ENCODE data around the gene IGHMBP2.

The IGHMBP2 gene

DNA sequence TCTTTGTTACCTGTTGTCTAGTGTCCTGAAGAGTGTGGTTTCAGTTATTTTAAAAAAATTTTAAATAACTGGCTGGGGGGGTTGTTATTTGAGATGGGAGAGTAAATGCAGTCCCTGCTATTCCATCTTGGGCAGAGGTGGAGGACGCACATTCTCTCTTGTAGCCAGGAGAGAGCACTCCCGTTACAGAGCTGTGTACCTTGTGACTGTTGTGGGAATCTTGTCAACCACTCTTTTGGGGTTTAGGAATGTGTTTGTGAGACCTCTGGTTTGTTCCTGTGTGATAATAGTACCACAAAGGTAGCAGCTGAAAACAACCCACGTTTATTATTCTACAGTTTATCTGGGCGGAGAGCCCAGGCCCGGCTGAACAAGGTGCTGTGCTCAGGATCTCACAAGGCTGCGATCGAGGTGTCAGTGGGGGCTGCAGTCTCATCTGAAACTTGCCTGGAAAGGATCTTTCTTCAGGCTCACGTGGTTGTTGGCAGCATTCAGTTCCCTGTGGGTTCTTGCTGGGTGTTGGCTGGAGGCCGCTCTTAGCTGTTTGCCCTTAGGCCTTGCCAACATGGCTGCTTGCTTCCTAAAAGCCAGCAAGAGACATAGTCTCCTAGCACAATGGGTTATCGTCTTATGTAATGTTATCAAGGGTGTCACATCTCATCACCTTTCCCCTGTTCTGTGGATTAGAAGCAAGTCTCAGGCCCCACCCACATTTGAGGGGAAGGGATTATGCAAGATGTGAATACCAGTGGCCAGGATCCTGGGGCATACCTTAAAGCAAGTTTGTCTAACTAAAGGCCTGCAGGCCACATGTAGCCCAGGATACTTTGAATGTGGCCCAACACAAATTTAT is 20.6 kb downstream of the IGHMBP2 start (continued):
- TF ChIP-seq, protein P1, sequence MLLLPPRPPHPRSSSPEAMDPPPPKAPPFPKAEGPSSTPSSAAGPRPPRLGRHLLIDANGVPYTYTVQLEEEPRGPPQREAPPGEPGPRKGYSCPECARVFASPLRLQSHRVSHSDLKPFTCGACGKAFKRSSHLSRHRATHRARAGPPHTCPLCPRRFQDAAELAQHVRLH (tag by site-specific recombination; IDR thresholded peaks at IDR 0.05): no peak
- TF ChIP-seq ZNF629 (tag by site-specific recombination; IDR thresholded peaks at IDR 0.05) (no peak), ZNF37A (tag by site-specific recombination; IDR thresholded peaks at IDR 0.05) (no peak), HOXC10 (CRISPR knock-in tag; IDR thresholded peaks at IDR 0.05) (no peak), ZFP69B (tag by site-specific recombination; IDR thresholded peaks at IDR 0.05) (no peak), ZNF394 (tag by site-specific recombination; IDR thresholded peaks at IDR 0.05; ENCODE audit: borderline replicate concordance) (no peak), ZNF776 (tag by site-specific recombination; IDR thresholded peaks at IDR 0.05; ENCODE audit: borderline replicate concordance) (no peak), ZNF843 (tag by site-specific recombination; IDR thresholded peaks at IDR 0.05) (no peak), ZEB2 (tag by site-specific recombination; IDR thresholded peaks at IDR 0.05) (no peak), ZNF626 (tag by site-specific recombination; IDR thresholded peaks at IDR 0.05) (no peak), ZNF561 (tag by site-specific recombination; IDR thresholded peaks at IDR 0.05; ENCODE audit: borderline replicate concordance) (no peak)

DNA sequence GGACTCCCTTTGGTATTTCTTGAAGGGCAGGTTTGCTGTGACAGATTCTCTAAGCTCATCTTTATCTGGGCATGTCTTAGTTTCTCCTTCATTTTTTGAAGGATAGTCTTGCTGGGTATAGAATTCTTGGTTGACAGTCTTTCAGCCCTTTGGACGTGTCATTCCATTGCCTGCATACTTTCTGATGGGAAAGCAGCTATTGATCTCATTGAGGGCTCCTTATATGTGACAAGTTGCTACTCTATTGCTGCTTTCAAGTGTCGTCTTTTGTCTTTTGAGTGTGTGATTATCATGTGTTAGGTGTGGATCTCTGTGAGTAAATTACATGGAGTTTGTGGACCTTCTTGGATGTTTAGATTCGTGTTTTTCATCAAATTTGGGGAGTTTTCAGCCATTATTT is 21.9 kb downstream of the IGHMBP2 start:
- ChIA-PET CTCF (no interaction called here), POLR2A (no interaction called here)
- no peaks in the 10 kb centered on the region for H3K9me3 ChIP-seq (ENCODE audit: control insufficient read depth, insufficient read depth, low read depth, low read length)
- H3K4me3 ChIP-seq (ENCODE audit: low read depth, low read length): no peak overlapping the region
- no peaks in the 10 kb centered on the region for H3K4me1 ChIP-seq (ENCODE audit: control insufficient read depth, insufficient read depth, low read length)
- no peak overlapping the region for H3K27ac ChIP-seq (ENCODE audit: extremely low read depth, low read depth, low read length)
- peaks cover 18 to 95% of the 10 kb centered on the region in 2 experiments; a peak in 2 of 3 replicates for H3K36me3 ChIP-seq (ENCODE audit: control insufficient read depth in 2 of 2, insufficient read depth in 1 of 2, low read length in 2 of 2)
- TF ChIP-seq, protein P2, sequence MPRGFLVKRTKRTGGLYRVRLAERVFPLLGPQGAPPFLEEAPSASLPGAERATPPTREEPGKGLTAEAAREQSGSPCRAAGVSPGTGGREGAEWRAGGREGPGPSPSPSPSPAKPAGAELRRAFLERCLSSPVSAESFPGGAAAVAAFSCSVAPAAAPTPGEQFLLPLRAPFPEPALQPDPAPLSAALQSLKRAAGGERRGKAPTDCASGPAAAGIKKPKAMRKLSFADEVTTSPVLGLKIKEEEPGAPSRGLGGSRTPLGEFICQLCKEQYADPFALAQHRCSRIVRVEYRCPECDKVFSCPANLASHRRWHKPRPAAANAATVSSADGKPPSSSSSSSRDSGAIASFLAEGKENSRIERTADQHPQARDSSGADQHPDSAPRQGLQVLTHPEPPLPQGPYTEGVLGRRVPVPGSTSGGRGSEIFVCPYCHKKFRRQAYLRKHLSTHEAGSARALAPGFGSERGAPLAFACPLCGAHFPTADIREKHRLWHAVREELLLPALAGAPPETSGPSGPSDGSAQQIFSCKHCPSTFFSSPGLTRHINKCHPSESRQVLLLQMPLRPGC (tag by site-specific recombination; IDR thresholded peaks at IDR 0.05): no peak
- TF ChIP-seq, protein P3, sequence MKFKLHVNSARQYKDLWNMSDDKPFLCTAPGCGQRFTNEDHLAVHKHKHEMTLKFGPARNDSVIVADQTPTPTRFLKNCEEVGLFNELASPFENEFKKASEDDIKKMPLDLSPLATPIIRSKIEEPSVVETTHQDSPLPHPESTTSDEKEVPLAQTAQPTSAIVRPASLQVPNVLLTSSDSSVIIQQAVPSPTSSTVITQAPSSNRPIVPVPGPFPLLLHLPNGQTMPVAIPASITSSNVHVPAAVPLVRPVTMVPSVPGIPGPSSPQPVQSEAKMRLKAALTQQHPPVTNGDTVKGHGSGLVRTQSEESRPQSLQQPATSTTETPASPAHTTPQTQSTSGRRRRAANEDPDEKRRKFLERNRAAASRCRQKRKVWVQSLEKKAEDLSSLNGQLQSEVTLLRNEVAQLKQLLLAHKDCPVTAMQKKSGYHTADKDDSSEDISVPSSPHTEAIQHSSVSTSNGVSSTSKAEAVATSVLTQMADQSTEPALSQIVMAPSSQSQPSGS (tag by site-specific recombination; IDR thresholded peaks at IDR 0.05; ENCODE audit: low read depth): no peak
- TF ChIP-seq ZNF558 (tag by site-specific recombination; IDR thresholded peaks at IDR 0.05) (peak; percentile 68; the same call in 1 of the 2 replicates), ZNF529 (tag by site-specific recombination; IDR thresholded peaks at IDR 0.05; ENCODE audit: insufficient replicate concordance) (peak; percentile 31), SETDB1 (IDR thresholded peaks at IDR 0.05; ENCODE audit: insufficient read length, low read length) (peak; percentile 97)

DNA sequence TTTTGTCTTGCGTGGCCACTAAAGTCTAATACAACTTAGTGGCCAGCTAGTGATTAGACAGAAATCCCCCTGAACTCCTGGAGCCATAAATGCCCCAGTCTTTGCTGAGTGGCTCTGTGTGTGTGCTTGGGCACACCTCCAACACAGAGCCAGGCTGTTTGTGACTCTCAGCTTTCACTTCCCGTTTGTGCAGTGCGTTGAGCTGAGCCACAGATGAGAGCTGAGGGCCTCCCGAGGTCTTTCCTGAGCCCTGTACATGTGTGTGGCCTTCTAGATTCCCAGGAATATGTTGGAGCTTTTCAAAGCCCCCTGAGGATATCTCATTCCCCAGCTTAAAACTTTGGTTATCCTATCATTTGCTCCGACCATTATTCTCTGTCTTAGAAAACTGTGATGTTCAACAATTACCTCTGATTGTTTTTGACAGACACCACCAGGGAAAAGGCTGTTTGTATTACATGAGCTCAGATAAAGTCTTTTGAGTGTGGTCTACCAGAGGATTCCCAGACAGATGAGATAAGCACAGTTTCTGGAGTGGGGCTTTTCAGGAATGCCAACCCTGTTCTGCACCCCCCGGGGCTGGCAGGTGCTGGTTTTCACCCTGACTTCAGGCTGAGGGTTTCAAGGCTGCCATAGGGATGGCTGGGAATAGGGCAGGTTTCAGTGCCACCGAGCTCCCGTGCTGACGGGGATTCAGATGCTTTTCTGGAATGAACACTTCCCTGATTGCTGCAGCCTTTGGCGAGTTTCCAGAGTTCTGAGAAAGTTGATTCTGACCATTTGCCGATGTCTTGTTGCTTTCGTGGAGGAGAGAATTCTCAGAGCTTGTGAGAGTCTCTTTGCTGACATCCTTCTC is 23.8 kb downstream of the IGHMBP2 start:
- H3K9me3 ChIP-seq (ENCODE audit: control insufficient read depth, insufficient read depth, low read depth, low read length): no peaks in the 10 kb centered on the region
- no peaks in the 10 kb centered on the region for H3K4me1 ChIP-seq (ENCODE audit: control insufficient read depth, insufficient read depth, low read length)
- H3K4me3 ChIP-seq (ENCODE audit: low read depth, low read length): no peak overlapping the region
- TF ChIP-seq ZNF654 (tag by site-specific recombination; IDR thresholded peaks at IDR 0.05; ENCODE audit: low read depth): no peak
- TF ChIP-seq REPIN1 (tag by site-specific recombination; IDR thresholded peaks at IDR 0.05; ENCODE audit: low read depth): no peak
- TF ChIP-seq ZNF544 (tag by site-specific recombination; IDR thresholded peaks at IDR 0.05): no peak
- TF ChIP-seq FEZF1 (tag by site-specific recombination; IDR thresholded peaks at IDR 0.05): no peak
- no peak for TF ChIP-seq ZIC2 (tag by site-specific recombination; IDR thresholded peaks at IDR 0.05)
- TF ChIP-seq ZNF626 (tag by site-specific recombination; IDR thresholded peaks at IDR 0.05): no peak
- TF ChIP-seq ZNF157 (tag by site-specific recombination; IDR thresholded peaks at IDR 0.05): no peak
- TF ChIP-seq HOXC10 (CRISPR knock-in tag; IDR thresholded peaks at IDR 0.05): no peak
- TF ChIP-seq SP7 (tag by site-specific recombination; IDR thresholded peaks at IDR 0.05): no peak
- no peak for TF ChIP-seq ZNF548 (tag by site-specific recombination; IDR thresholded peaks at IDR 0.05)
- no peak for TF ChIP-seq ZNF341 (tag by site-specific recombination; IDR thresholded peaks at IDR 0.05; ENCODE audit: low read depth)
- no peak for TF ChIP-seq ZNF155 (tag by site-specific recombination; IDR thresholded peaks at IDR 0.05)
- no peak for TF ChIP-seq ZNF175 (tag by site-specific recombination; IDR thresholded peaks at IDR 0.05)
- ChIA-PET POLR2A (no interaction called here), CTCF (interaction anchor here (0.5 to 0.7 kb wide), 4 partner anchors 17 to 435 kb away, joined by 3 to 5 read pairs (median 3); no protein-coding TSS in a partner anchor)
- no peak overlapping the region for H3K27ac ChIP-seq (ENCODE audit: extremely low read depth, low read depth, low read length)
- peaks cover 10 to 98% of the 10 kb centered on the region in 2 experiments; a peak in 2 of 3 replicates for H3K36me3 ChIP-seq (ENCODE audit: control insufficient read depth in 2 of 2, insufficient read depth in 1 of 2, low read length in 2 of 2)
